ENCODE results near the gene HES5.

DNA sequence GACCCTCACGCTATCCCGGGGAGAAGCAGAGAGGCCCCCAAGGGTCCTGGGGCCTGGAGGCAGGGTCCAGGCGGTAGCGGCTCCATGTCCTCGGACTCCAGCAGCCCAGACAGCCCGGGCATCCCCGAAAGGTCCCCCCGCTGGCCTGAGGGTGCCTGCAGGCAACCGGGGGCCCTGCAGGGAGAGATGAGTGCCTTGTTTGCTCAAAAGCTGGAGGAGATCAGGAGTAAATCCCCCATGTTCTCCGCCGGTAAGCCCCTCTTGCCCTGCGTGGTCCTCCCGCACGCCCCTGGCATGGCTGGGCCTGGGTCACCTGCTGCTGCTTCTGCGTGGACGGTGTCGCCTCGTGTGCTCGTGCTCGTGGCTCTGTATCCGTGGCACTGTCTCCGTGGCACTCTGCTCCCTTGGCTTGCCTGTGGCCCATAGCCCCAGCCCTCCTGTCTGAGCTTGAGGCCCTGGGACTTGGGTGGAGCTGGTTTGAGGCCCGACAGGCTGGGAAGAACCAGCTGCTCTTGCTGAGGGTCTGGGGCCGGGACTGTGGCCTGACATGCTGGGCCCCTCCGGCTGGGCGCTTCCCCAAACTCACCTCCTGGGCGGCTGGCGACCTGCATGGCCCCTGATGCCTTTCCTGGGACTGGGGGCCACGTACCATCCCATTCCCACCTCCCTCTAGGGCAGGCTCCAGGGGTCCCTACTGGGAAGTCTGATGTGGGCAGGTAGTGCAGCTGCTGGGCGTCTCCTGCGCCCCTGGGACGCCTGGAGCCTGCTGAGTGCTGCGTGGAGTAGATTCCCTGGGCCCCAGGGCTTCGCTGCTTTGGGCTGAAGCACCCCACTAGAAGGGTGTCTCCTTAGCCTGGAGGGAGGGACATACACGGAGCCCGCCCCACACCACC is 27.2 kb downstream of the HES5 start:
- TF ChIP-seq CTCF (IDR thresholded peaks at IDR 0.05), result no peak
- TF ChIP-seq POLR2A (IDR thresholded peaks at IDR 0.05), result no peak

Data from uterus (tissue), 2 donors.